Mononuclear cell (primary cell): ENCODE results near the gene CLDN19. TPM values are rescaled to one million over a fixed set of nuclear protein-coding genes. Genes with fewer than 3 reads are reported as not detected.

Source experiments
- H3K27me3 ChIP-seq: 2 replicates; pipeline ENCODE4 v1.6.0; 2011; ENCODE audit warnings: low read length, control low read depth; ENCODE audit not compliant: insufficient read depth
- H3K4me1 ChIP-seq: 2 replicates; pipeline ENCODE4 v1.5.1; 2011; ENCODE audit warnings: mild to moderate bottlenecking, low read length, control low read depth; ENCODE audit not compliant: insufficient read depth
- H3K4me3 ChIP-seq: 2 replicates; pipeline ENCODE4 v1.5.1; 2011; ENCODE audit warnings: mild to moderate bottlenecking, low read length, moderate library complexity
- H3K9me3 ChIP-seq: 2 replicates; pipeline ENCODE4 v1.5.1; 2011; ENCODE audit warnings: low read depth, mild to moderate bottlenecking, control low read depth, low read length
- total RNA-seq: library from RNA; depleted of rRNA; stranded (reverse); fragments of >200 nt; gene quantifications from one replicate; pipeline ENCODE4 v1.2.3, GENCODE V29; 2012

CLDN19 gene
- total RNA-seq = under 0.01 TPM

- Histone ChIP-seq H3K4me1 (peaks cover 22% of the 10 kb centered on the region), H3K9me3 (no peaks in the 10 kb centered on the region), H3K4me3 (no peak within 1 kb of the TSS), H3K27me3 (no peaks in the 10 kb centered on the region)
These were observed at the start of gene CLDN19 for GRCh38 chr1:42739753-42740700. CLDN19 (minus strand) TSS chr1:42740236; CDS start chr1:42740063, 173 bp downstream.

- no peaks in the 10 kb centered on the region for H3K9me3 ChIP-seq
- H3K27me3 ChIP-seq = no peaks in the 10 kb centered on the region
- no peak overlapping the region for H3K4me3 ChIP-seq
- H3K4me1 ChIP-seq = peaks cover 13% of the 10 kb centered on the region
These were observed 48.0 kb upstream of the CLDN19 start for GRCh38 chr1:42788021-42788420.

GRCh38 chr1:42786097-42786496, 46.1 kb upstream of the CLDN19 start:
- Histone ChIP-seq H3K4me1 (peaks cover 13% of the 10 kb centered on the region), H3K4me3 (no peak overlapping the region), H3K27me3 (no peaks in the 10 kb centered on the region), H3K9me3 (no peaks in the 10 kb centered on the region)

- H3K9me3 ChIP-seq = no peaks in the 10 kb centered on the region
- no peak within 1 kb of the TSS for H3K4me3 ChIP-seq
- H3K4me1 ChIP-seq = peaks cover 13% of the 10 kb centered on the region
- H3K27me3 ChIP-seq = no peaks in the 10 kb centered on the region
These were observed 45.1 kb upstream of the CLDN19 start, which contains the start of gene TMEM269 for GRCh38 chr1:42784946-42785693. TMEM269 (plus strand) TSS chr1:42784991; CDS start chr1:42789894, 4,903 bp downstream.

GRCh38 chr1:42784547-42784945, 44.5 kb upstream of the CLDN19 start:
- peaks cover 13% of the 10 kb centered on the region for H3K4me1 ChIP-seq
- H3K9me3 ChIP-seq = no peaks in the 10 kb centered on the region
- no peak overlapping the region for H3K4me3 ChIP-seq
- H3K27me3 ChIP-seq = no peaks in the 10 kb centered on the region

GRCh38 chr1:42783092-42783491, 43.1 kb upstream of the CLDN19 start:
- no peak overlapping the region for H3K4me3 ChIP-seq
- peaks cover 13% of the 10 kb centered on the region for H3K4me1 ChIP-seq
- no peaks in the 10 kb centered on the region for H3K9me3 ChIP-seq
- H3K27me3 ChIP-seq = no peaks in the 10 kb centered on the region

GRCh38 chr1:42780176-42780575, 40.1 kb upstream of the CLDN19 start:
- H3K27me3 ChIP-seq = no peaks in the 10 kb centered on the region
- H3K9me3 ChIP-seq = no peaks in the 10 kb centered on the region
- peaks cover 8% of the 10 kb centered on the region for H3K4me1 ChIP-seq
- H3K4me3 ChIP-seq = no peak overlapping the region

- Histone ChIP-seq H3K9me3 (no peaks in the 10 kb centered on the region), H3K27me3 (no peaks in the 10 kb centered on the region), H3K4me3 (no peak overlapping the region), H3K4me1 (peaks cover 3% of the 10 kb centered on the region)
These were observed 39.7 kb upstream of the CLDN19 start for GRCh38 chr1:42779725-42780124.

GRCh38 chr1:42777852-42778251, 37.8 kb upstream of the CLDN19 start:
- Histone ChIP-seq H3K4me1 (no peaks in the 10 kb centered on the region), H3K4me3 (no peak overlapping the region), H3K9me3 (no peaks in the 10 kb centered on the region), H3K27me3 (no peaks in the 10 kb centered on the region)

- no peak overlapping the region for H3K4me3 ChIP-seq
- no peaks in the 10 kb centered on the region for H3K9me3 ChIP-seq
- H3K4me1 ChIP-seq = peaks cover 4% of the 10 kb centered on the region
- no peaks in the 10 kb centered on the region for H3K27me3 ChIP-seq
These were observed 36.5 kb upstream of the CLDN19 start for GRCh38 chr1:42776502-42776901.

- Histone ChIP-seq H3K4me3 (no peak overlapping the region), H3K27me3 (no peaks in the 10 kb centered on the region), H3K4me1 (peaks cover 4% of the 10 kb centered on the region), H3K9me3 (no peaks in the 10 kb centered on the region)
These were observed 35.0 kb upstream of the CLDN19 start for GRCh38 chr1:42774928-42775526.

GRCh38 chr1:42773420-42773819, 33.4 kb upstream of the CLDN19 start:
- H3K4me1 ChIP-seq = peaks cover 17% of the 10 kb centered on the region
- no peaks in the 10 kb centered on the region for H3K9me3 ChIP-seq
- H3K27me3 ChIP-seq = no peaks in the 10 kb centered on the region
- H3K4me3 ChIP-seq = no peak overlapping the region

GRCh38 chr1:42769811-42770210, 29.8 kb upstream of the CLDN19 start:
- Histone ChIP-seq H3K4me3 (no peak overlapping the region), H3K27me3 (no peaks in the 10 kb centered on the region), H3K9me3 (no peaks in the 10 kb centered on the region), H3K4me1 (peaks cover 42% of the 10 kb centered on the region)

GRCh38 chr1:42768172-42768571, 28.1 kb upstream of the CLDN19 start:
- peaks cover 46% of the 10 kb centered on the region for H3K4me1 ChIP-seq

GRCh38 chr1:42767510-42768000, 27.5 kb upstream of the CLDN19 start:
- H3K27me3 ChIP-seq = no peaks in the 10 kb centered on the region
- peaks cover 48% of the 10 kb centered on the region for H3K4me1 ChIP-seq
- H3K9me3 ChIP-seq = no peaks in the 10 kb centered on the region
- H3K4me3 ChIP-seq = peak overlapping the region; percentile 91

More at GRCh38 chr1:42768172-42768571, 28.1 kb upstream of the CLDN19 start:
- H3K9me3 ChIP-seq = no peaks in the 10 kb centered on the region
- H3K27me3 ChIP-seq = no peaks in the 10 kb centered on the region
- peak overlapping the region; percentile 91 for H3K4me3 ChIP-seq
